Stimulated activated CD8-positive, alpha-beta memory T cell treated with anti-CD3 and anti-CD28 coated beads, Interleukin-7, amount 100 ng/mL, for 48 hours (primary cell): ENCODE results near the gene GASK1B.

ENCODE experiments used
- DNase-seq, 2 donors: peaks; one replicate each; pipeline ENCODE4 v3.0.0-alpha.2; 2020; ENCODE audit warnings: low read depth in 1 of 2; ENCODE audit errors: extremely low read depth in 1 of 2

Gene GASK1B

DNA sequence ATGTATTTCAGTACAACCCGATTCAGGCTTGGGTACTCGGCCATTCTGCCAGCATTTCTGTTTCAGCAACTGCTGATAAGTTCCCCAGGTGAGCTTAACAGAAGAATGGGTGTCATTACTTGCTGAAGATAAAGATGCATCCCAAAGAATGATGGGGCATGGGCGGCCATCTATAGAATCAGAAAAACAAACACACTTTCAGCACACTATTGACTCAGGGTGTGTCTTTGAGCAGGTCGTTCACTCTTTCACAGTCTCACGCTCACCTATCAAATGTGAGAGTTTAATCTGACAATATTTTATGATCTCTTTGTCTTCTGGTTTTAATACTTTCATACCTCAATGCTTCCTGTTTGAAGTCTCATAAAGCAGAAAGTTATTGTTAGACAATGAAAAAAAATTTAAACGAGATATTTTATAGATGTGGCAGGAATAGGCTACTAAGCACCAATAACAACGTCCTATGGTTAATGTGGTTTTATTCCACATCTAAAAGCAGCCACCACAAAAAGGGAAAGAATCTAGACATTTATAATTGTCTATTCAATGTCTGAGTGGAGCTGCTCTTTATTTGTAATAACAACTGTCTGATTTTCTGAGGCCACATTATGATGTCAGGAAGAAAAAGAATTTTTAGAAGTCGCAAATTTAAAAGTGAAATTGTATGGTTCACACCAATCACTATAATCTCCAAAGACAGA is 17.0 kb downstream of the GASK1B start:
- no peak for DNase-seq

DNA sequence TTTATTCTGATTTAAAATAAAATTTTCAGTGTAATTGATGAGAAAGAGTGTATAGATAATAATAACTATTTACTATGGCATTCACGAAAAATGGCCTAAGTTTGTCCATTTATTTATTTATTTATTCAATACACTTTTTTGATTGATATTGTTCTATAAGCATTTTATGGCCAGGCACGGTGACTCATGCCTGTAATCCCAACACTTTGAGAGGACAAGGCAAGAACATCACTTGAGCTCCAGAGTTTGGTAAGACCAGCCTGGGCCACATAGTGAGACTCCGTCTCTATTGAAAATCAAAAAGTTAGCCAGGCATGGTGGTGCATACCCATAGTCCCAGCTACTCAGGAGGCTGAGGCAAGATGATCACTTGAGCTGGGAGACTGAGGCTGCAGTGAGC is 25.7 kb downstream of the GASK1B start:
- DNase-seq = no peak

DNA sequence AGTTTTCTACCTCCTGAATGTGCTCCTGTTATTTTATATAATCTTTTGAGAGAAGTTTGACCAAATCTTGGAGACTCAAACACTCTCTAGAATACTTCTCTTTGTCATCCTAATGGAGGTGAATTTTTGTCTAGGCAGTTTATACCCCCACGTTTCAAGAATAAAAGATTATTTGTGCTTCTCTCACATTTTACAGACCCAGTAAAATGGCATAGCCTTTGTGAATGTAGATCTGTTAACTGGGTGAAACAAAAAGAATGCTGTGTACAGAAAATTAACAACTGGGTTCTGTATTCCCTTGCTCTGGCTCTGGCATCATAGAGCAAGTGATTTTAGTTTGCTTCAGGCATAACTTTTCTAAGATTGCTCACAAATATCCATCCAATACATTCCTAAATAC is 26.1 kb downstream of the GASK1B start:
- DNase-seq = no peak

DNA sequence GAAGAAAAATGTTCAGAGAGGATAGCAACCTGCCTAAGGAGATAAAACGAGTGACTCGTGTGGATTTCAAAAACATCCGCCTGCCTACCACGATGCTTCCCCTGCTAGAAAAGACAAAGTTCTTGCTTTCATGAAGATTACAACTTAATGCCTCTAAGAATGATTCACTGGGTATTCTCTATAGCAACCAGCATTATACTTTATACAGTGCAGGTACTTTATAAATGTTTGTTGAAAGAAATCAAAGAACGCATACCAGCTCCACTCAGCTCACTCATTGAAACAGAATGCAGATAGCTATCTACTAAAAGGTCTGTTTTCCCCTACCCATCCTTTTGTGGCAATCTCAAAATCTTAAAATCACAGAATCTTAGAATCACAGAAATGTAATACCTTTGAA is 33.7 kb downstream of the GASK1B start:
- no peak for DNase-seq

DNA sequence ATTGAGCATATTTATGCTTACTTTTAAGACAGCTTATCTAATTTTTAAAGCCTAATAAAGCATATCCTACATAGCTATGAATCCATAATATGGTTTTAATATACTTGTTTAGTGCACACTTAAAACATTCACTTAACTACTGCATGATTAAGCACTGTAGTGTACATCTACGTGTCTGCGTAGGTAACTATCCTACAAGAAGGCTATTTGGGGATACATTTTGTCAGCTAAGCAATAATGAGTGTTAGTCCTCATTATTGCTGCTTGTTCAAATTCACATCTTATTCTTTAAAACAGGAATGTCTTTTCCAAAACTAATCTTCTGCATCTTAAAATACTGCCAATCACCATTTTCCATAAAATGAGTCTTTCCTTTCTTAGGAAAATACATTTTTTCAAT is 38.6 kb downstream of the GASK1B start:
- DNase-seq = no peak

DNA sequence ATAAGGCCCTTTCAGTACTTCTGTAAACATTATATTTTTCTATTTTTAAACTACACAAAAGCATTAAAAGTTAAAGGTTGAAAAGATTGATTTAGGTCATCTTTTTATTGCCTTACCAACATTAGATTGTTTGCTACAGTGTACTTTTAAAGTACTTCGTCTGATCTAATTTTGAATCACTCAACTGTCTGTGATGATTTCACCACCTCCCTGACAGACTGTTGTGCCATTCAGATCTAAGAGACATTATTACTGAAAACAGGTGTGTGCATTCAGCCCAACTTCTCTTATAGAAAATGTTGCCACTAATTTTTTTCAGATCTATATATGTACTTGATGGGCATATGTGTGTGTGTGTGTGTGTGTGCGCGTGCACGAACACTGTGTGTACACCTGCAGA is 39.3 kb downstream of the GASK1B start:
- no peak for DNase-seq

DNA sequence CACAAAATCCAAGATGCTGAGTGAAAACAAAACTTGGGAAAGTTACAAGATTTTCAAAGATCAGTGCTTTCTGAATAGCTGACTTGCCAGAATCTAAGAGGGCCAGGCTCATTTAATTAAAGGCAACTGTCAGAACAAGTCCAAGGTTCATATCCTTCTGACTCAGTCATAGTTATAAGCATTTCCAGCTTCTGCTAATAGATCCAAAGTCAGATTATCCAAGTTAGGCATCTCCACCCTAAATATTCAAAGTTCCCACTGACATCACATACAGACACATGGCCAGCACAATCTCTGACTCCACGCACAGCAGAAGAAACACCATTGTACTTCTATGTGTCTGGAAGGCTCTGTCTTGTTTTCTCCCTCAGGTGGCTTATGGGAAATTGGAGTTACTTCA is 41.8 kb downstream of the GASK1B start:
- DNase-seq = no peak

DNA sequence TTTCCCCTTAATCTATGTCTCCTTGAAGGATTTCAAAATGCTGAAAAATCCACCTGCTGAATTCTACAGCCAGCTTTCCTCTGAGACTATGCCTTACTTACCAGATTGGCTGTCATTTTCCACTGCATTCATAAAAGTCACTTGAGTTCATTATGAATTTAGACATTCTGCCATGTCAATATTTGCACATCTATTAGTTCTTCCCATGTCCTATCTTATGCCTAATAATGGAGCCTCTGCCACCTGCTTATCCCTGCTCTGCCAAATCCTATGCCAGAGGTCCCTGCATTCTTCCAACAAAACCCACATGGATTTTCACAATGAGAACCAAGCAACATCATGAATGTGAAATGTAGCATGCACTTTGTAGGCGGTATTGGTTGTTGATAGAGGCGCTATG is 42.6 kb downstream of the GASK1B start:
- DNase-seq = no peak

DNA sequence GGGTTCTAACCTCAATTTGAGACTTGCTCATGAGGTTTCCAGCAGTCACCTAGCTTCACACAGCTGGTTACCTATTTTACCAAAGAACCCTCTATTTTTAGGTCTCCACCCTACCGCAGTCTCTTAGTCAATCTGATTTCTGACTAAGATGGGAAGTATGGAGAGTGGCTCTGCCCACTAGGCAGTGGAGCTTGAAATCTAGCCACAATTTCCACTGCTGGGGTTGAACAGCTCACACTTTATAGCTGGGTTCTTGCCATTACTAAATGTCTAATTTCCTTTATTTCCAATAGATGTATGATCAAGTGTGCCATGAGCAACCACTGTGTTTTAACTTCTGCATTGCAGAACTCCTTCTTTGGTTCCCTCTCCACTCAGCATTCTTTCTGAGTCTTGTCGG is 43.1 kb downstream of the GASK1B start:
- DNase-seq = no peak

GRCh38 chr4:158128540-158128939 is 44.3 kb downstream of the GASK1B start:
- DNase-seq = no peak

- no peak for DNase-seq
Measured at GRCh38 chr4:158125310-158125709, 47.5 kb downstream of the GASK1B start.
